GM12874 (cell line): ENCODE measurements around the gene OLFM2.

Source experiments
- TF ChIP-seq, protein P1 (sequence below): IDR thresholded peaks from 2 replicates; pipeline ENCODE4 v1.5.1; 2011; ENCODE audit warnings: low read depth, mild to moderate bottlenecking, control low read depth, low read length, moderate library complexity; ENCODE audit not compliant: insufficient read depth

The OLFM2 gene

DNA sequence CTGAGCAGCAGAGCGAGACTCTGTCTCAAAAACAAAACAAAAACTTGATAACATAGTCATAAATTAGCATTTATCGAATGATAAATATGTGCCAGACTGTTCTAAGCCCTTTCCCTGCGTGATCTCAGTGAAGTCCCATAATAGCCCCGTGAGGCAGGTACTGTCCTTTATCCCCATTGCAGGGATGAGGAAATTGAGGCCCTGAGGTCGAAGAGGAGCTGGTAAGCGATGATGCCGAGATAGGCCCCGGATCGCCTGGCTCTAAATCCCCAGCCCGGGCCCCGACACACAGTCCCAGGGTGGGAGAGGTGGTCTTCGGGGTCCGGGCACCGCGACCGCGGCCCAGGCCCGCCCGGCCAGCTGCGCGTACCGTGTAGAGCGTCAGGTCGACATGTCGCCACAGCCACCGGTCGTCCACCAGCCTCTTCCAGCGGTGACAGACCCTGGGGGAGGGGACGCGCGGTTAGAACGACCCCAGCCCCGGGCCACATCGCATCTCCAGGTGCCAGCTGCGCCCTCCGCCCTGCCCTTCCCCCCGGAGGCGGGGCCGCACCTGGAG is 118.1 kb downstream of the OLFM2 start:
- TF ChIP-seq, protein P1, sequence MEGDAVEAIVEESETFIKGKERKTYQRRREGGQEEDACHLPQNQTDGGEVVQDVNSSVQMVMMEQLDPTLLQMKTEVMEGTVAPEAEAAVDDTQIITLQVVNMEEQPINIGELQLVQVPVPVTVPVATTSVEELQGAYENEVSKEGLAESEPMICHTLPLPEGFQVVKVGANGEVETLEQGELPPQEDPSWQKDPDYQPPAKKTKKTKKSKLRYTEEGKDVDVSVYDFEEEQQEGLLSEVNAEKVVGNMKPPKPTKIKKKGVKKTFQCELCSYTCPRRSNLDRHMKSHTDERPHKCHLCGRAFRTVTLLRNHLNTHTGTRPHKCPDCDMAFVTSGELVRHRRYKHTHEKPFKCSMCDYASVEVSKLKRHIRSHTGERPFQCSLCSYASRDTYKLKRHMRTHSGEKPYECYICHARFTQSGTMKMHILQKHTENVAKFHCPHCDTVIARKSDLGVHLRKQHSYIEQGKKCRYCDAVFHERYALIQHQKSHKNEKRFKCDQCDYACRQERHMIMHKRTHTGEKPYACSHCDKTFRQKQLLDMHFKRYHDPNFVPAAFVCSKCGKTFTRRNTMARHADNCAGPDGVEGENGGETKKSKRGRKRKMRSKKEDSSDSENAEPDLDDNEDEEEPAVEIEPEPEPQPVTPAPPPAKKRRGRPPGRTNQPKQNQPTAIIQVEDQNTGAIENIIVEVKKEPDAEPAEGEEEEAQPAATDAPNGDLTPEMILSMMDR: no peak

DNA sequence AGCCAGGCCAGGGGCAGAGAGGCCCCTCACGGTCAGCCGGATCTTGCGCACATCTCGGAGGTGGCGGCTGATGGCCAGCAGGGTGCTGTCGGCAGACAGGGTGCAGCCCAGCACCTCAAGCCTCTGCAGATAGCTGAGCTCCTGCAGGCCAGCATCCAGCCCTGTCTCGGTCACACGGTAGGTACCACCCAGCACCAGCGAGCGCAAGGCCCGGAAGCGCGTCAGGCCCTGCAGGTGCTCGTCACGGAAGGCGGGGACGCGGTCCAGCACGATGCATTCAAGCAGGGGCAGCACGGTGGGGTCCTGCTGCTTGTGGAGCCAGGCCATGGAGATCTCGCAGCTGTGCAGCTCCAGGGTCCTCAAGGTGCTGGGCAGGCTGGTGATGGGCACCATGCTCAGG is 125.2 kb downstream of the OLFM2 start:
- TF ChIP-seq, protein P1: no peak

DNA sequence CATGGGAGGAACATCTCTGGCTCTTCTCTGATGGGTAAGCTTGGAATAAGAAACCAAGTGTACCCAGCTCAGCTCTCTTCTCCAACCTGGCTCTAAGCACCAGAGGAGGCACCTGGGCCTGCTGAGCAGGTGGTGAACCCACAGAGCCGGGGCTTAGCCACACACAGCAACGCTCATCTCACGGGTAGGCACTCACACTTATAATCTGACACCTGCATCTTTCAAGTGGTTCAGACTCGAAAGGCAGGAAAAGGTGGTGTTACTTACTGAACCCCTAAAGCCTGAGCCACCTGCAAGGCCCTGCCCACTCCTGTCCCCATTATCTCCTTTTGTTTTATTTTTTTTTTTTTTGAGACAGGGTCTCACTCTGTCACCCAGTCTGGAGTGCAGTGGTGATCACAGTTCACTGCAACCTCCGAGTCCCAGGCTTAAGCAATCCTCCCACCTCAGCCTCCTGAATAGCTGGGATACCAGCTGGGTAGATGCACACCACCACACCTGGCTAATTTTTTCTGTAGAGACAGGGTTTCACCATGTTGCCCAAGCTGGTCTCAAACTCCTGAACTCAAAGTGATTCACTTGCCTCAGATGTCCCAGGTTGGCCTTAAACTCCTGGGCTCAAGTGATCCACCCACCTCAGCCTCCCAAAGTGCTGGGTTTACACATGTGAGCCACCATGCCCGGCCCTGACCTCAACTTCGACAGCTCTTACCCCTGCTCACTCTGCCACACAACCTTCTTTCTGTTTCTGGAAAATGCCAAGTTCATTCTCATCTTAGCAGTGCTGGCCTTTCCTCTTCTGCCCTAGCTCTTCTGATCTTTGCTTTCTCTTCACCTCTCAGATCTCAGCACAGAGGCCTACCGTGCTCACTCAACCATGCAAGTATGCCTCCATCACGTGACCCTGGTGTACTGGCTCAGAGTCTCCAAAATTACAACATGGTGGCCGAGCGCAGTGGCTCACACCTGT is 127.2 kb downstream of the OLFM2 start:
- TF ChIP-seq, protein P1: no peak

DNA sequence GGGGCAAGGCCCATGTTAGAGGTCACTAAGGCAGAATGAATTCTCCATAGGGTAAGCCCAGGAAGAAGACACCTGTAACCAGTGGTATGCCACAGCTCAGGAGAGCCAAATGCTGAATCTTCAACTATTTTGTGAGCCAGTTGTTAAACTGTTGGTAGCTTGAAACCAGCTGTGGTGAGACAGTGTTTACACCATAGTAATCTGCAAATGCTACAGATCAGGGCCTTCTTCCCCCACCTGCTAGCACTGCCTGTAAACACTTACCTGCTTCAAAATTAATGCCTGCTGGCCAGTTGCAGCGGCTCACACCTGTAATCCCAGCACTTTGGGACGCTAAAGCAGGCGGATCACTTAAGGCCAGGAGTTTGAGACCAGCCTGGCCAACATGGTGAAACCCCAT is 129.5 kb downstream of the OLFM2 start:
- TF ChIP-seq, protein P1: no peak
